Spleen (tissue), 11 donors: ENCODE data around the gene FBXO40. TPM values are rescaled to one million over a fixed set of nuclear protein-coding genes. Genes with fewer than 3 reads are reported as not detected.
"Not testable (repeated sequence)": the region's sequence is repeated elsewhere in the genome, so short reads cannot be mapped to it uniquely, and the experiment has no call there.

ENCODE experiments used
- DNase-seq: peaks from one replicate; pipeline ENCODE4 v3.0.0-alpha.2; 2020
- H3K27ac ChIP-seq, 8 donors: fragments of 200-600 bp; sonication (generic) in 7 of 8; 1 replicate in 4 of 8; 2 replicates in 4 of 8; pipeline versions ENCODE4 v1.5.0 to v1.8.0; 2016 to 2021; ENCODE audit warnings: inconsistent platforms in 4 of 8, mild to moderate bottlenecking in 4 of 8, moderate library complexity in 1 of 8
- H3K27me3 ChIP-seq, 7 donors: fragments of 200-600 bp; sonication (generic) in 6 of 7; replicated peaks in 1 of 7; 1 replicate in 4 of 7; 2 replicates in 3 of 7; pipeline versions ENCODE4 v1.5.0 to v1.8.0; 2016 to 2021; ENCODE audit warnings: inconsistent platforms in 3 of 7, mild to moderate bottlenecking in 1 of 7
- H3K36me3 ChIP-seq, 6 donors: fragments of 200-600 bp; sonication (generic) in 5 of 6; 1 replicate in 4 of 6; 2 replicates in 2 of 6; pipeline versions ENCODE4 v1.5.0 to v1.8.0; 2016 to 2021; ENCODE audit warnings: inconsistent platforms in 2 of 6
- H3K4me1 ChIP-seq, 6 donors: fragments of 200-600 bp; sonication (generic) in 5 of 6; 1 replicate in 3 of 6; 2 replicates in 3 of 6; pipeline versions ENCODE4 v1.5.0 to v1.8.0; 2016 to 2021; ENCODE audit warnings: inconsistent platforms in 3 of 6
- H3K4me3 ChIP-seq, 8 donors: fragments of 200-600 bp; sonication (generic) in 7 of 8; 1 replicate in 4 of 8; 2 replicates in 4 of 8; pipeline versions ENCODE4 v1.5.0 to v1.8.0; 2016 to 2021; ENCODE audit warnings: inconsistent platforms in 4 of 8, mild to moderate bottlenecking in 4 of 8, moderate library complexity in 2 of 8
- H3K9me3 ChIP-seq, 8 donors: fragments of 200-600 bp; sonication (generic) in 7 of 8; 1 replicate in 4 of 8; 2 replicates in 4 of 8; pipeline versions ENCODE4 v1.5.0 to v1.8.0; 2016 to 2021; ENCODE audit warnings: inconsistent platforms in 4 of 8
- POLR2A ChIP-seq, 3 donors: fragments of 450-650 bp; IDR thresholded peaks; one replicate each; pipeline ENCODE4 v1.5.1; 2017; ENCODE audit warnings: antibody characterized with exemption in 3 of 3, mild to moderate bottlenecking in 1 of 3
- POLR2AphosphoS5 ChIP-seq, 3 donors: sonication (generic); formaldehyde crosslinking; IDR thresholded peaks; one replicate each; pipeline ENCODE4 v1.5.1; 2017; ENCODE audit warnings: antibody characterized with exemption in 3 of 3
- WGBS, 5 donors: extraction: QIAGEN DNeasy Blood & Tissue Kit in 3 of 5; methylation state at CpG; one replicate each; pipeline versions ENCODE4 v1.1.5 to v1.1.7; 2013 to 2018; 5-methylcytosine and 5-hydroxymethylcytosine counted together
- intact Hi-C: fragments of 100-400 bp; cut with DNase I; formaldehyde crosslinking; loops from one replicate; pipeline ENCODE4 v1.15.0; 2023; ENCODE audit warnings: low total_unique reads
- polyA plus RNA-seq, 3 donors: library from polyadenylated mRNA; stranded (reverse); fragments of 200-250 nt; gene quantifications; one replicate each; pipeline ENCODE4 v1.2.1, GENCODE V29; 2013
- total RNA-seq, 7 donors: library from RNA; depleted of rRNA in 3 of 7; stranded (reverse); fragments of >200 nt in 3 of 7; fragmentation: NEBNext Ultra II Directional in 4 of 7; extraction: Animal tissue kit (Norgen Biotek cat#: 25700) in 4 of 7; gene quantifications; one replicate each; pipeline versions ENCODE4 v1.1.0 to v1.2.1, GENCODE V29; 2016 to 2021
- TF ChIP-seq, protein P1 (sequence below), 11 experiments: fragments of 200-600 bp in 7 of 11; fragments of 450-650 bp in 4 of 11; sonication (generic) in 4 of 11; IDR thresholded peaks in 8 of 11; conservative IDR thresholded peaks in 3 of 11; 1 replicate in 7 of 11; 2 replicates in 4 of 11; pipeline versions ENCODE4 v1.4.0 to v1.8.0; 2016 to 2021; ENCODE audit warnings: antibody characterized with exemption in 11 of 11, inconsistent platforms in 4 of 11, mild to moderate bottlenecking in 1 of 11
- donor health status: healthy with polysubstance abuse.
- donor health status: DM: no; HTN: no; CAD: no; lungs with moderate emphysema.
- donor health status: DM: no; HTN: no; CAD: no.
- donor health status: Bipolar disorder and iron deficiency.
- donor health status: healthy.
- donor health status: DM: no; HTN: no; CAD: no.
- donor health status: DM: yes; HTN: yes; CAD: no.

FBXO40 gene
- total and polyA plus RNA-seq, 10 donors, result not detected

DNA sequence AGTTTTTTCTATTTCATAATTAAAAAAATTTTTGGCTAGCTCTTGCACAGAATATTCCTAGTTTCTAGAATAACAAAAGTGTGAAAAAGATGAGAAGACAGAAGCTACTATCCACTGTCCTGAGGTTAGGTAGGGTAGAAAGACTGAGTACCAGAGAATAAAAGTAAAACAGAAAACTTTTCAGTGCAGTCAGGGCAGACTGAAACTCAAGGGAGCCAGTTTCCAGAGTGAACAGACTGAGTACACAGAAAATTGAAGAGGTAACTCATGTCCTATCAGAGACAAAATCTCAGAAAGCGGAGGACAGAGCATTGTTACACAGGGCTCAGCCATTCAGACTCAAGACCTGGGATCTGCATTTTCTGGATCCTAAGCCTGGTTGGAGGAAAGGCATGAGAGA, 8.8 kb upstream of the FBXO40 start:
- WGBS, 5 donors, result 88 to 100% (median 94%) methylated on average over 1 of the region's 1 CpG
- H3K4me1 ChIP-seq, result no peaks in the 10 kb centered on the region
- no peaks in the 10 kb centered on the region for H3K36me3 ChIP-seq
- H3K27me3 ChIP-seq, result peaks cover 0 to 19% (median 0%) of the 10 kb centered on the region in 7 donors
- H3K4me3 ChIP-seq, result no peak overlapping the region
- no peak overlapping the region for H3K27ac ChIP-seq
- intact Hi-C loops, result no loop called here
- H3K9me3 ChIP-seq, result no peaks in the 10 kb centered on the region
- no peak for DNase-seq
- no peak for TF ChIP-seq POLR2A (IDR thresholded peaks at IDR 0.05)
- TF ChIP-seq, protein P1, sequence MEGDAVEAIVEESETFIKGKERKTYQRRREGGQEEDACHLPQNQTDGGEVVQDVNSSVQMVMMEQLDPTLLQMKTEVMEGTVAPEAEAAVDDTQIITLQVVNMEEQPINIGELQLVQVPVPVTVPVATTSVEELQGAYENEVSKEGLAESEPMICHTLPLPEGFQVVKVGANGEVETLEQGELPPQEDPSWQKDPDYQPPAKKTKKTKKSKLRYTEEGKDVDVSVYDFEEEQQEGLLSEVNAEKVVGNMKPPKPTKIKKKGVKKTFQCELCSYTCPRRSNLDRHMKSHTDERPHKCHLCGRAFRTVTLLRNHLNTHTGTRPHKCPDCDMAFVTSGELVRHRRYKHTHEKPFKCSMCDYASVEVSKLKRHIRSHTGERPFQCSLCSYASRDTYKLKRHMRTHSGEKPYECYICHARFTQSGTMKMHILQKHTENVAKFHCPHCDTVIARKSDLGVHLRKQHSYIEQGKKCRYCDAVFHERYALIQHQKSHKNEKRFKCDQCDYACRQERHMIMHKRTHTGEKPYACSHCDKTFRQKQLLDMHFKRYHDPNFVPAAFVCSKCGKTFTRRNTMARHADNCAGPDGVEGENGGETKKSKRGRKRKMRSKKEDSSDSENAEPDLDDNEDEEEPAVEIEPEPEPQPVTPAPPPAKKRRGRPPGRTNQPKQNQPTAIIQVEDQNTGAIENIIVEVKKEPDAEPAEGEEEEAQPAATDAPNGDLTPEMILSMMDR (IDR thresholded peaks at IDR 0.05 in 8 of 11, conservative IDR thresholded peaks at IDR 0.05 in 3 of 11), result no peak
- no peak for TF ChIP-seq POLR2AphosphoS5 (IDR thresholded peaks at IDR 0.05)

DNA sequence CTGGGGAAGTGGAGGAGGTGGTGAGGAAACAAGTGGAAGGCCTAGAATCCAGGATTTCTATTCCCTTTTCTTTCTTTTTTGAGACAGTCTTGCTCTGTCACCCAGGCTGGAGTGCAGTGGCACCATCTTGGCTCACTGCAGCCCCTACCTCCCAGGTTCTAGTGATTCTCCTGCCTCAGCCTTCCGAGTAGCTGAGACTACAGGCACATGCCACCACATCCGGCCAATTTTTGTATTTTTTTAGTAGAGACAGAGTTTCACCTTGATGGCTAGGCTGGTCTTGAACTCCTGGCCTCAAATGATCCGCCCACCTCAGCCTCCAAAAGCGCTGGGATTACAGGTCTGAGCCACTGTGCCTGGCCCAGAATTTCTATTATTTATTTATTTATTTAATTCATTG, 627 bp downstream of the FBXO40 start:
- H3K4me1 ChIP-seq, DNase-seq, intact Hi-C loops, H3K36me3 ChIP-seq, H3K4me3 ChIP-seq, H3K9me3 ChIP-seq, H3K27me3 ChIP-seq, H3K27ac ChIP-seq: not testable (repeated sequence)
- 86 to 93% (median 91%) methylated on average over 4 of the region's 4 CpGs for WGBS, 5 donors

DNA sequence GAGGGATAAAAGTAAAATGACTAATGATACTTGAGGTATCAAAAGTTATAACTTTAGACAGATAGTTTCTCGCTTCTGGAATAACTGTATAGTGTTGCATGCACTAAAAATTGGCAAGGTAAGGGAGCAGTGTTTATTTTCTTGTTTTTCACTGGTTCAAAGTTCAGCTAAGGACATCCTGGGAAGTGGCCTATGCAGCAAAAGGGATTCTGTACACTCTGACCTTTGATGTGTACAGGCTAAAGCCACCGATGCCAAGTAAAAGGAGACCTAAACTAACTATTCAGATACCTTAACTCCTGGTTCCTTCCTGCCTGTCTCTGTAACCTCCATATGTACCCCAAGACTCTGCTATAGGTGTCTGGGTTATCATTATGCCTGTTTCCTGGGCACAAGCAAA, 1.7 kb downstream of the FBXO40 start:
- H3K27ac ChIP-seq, result no peak overlapping the region

DNA sequence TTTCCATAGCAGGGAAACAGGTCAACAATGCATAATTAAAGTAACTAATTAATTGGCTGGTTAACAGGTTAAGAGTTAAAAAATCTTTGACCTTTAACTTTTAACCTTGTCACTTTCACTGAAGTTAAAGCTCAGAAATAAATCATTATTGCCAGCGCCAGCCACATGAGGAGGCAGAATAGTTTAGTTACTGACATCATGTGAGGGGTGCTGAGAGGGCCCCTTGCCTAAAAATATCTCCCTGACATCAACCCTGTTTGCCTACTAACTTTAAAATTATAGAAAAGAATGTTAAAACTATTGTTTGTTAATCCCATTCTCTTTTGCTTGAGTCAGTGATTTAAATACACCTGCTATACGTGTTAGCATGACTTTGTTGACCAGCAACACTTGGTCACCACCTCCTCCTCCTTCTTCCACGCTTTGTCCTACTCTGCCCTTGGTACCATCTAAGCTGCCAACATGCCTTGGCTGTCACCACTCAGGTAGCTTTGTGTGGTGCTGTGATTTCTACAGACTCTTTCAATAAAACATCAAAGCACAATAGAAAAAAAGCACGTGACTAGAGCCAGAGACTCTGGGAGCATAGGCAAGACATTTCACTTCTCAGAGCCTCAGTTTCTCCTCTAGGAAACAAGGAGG, 2.7 kb downstream of the FBXO40 start:
- Histone ChIP-seq H3K27ac (no peak overlapping the region), H3K9me3 (no peaks in the 10 kb centered on the region), H3K36me3 (no peaks in the 10 kb centered on the region), H3K4me3 (no peak overlapping the region), H3K4me1 (no peaks in the 10 kb centered on the region), H3K27me3 (no peaks in the 10 kb centered on the region)
- WGBS, 5 donors, result 86 to 98% (median 90%) methylated on average over 4 of the region's 4 CpGs
- no peak for DNase-seq
- intact Hi-C loops, result no loop called here
- no peak for TF ChIP-seq POLR2A (IDR thresholded peaks at IDR 0.05)
- TF ChIP-seq, protein P1 (IDR thresholded peaks at IDR 0.05 in 8 of 11, conservative IDR thresholded peaks at IDR 0.05 in 3 of 11), result no peak
- no peak for TF ChIP-seq POLR2AphosphoS5 (IDR thresholded peaks at IDR 0.05)

More for the DNA sequence above, 1.7 kb downstream of the FBXO40 start:
- H3K4me1 ChIP-seq, result no peaks in the 10 kb centered on the region
- no peaks in the 10 kb centered on the region for H3K9me3 ChIP-seq
- H3K27me3 ChIP-seq, result no peaks in the 10 kb centered on the region
- WGBS, 5 donors, result 85 to 97% (median 88%) methylated on average over 2 of the region's 2 CpGs
- DNase-seq, result no peak
- no peaks in the 10 kb centered on the region for H3K36me3 ChIP-seq
- no peak for TF ChIP-seq POLR2AphosphoS5 (IDR thresholded peaks at IDR 0.05)
- TF ChIP-seq, protein P1 (IDR thresholded peaks at IDR 0.05 in 8 of 11, conservative IDR thresholded peaks at IDR 0.05 in 3 of 11), result no peak
- no peak for TF ChIP-seq POLR2A (IDR thresholded peaks at IDR 0.05)
- no peak overlapping the region for H3K4me3 ChIP-seq
- intact Hi-C loops, result no loop called here

DNA sequence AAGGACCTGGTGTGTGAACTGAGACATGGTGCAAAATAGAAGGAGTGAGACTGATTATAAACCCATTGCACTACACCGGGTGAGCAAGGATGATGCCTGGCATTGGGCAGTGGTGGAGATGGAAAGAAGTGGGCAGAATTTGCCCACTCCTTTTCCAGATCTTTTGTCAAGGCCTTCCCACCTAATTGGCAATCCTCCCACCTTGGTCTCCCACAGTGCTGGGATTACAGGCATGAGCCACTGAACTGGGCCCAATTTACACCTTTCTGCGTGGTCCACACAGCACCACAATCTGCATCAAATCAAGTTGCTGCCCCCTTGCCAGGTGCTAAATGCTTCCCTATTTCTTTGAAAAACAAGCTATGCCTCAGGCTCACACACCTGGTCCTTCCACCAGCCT, 5.4 kb downstream of the FBXO40 start:
- Histone ChIP-seq H3K27ac (no peak overlapping the region), H3K27me3 (no peaks in the 10 kb centered on the region), H3K4me1 (no peaks in the 10 kb centered on the region), H3K9me3 (no peaks in the 10 kb centered on the region), H3K4me3 (no peak overlapping the region), H3K36me3 (no peaks in the 10 kb centered on the region)
- TF ChIP-seq POLR2AphosphoS5 (IDR thresholded peaks at IDR 0.05), result no peak
- TF ChIP-seq, protein P1 (IDR thresholded peaks at IDR 0.05 in 8 of 11, conservative IDR thresholded peaks at IDR 0.05 in 3 of 11), result no peak
- 88 to 100% (median 91%) methylated on average over 2 of the region's 2 CpGs for WGBS, 5 donors
- intact Hi-C loops, result no loop called here
- no peak for DNase-seq

DNA sequence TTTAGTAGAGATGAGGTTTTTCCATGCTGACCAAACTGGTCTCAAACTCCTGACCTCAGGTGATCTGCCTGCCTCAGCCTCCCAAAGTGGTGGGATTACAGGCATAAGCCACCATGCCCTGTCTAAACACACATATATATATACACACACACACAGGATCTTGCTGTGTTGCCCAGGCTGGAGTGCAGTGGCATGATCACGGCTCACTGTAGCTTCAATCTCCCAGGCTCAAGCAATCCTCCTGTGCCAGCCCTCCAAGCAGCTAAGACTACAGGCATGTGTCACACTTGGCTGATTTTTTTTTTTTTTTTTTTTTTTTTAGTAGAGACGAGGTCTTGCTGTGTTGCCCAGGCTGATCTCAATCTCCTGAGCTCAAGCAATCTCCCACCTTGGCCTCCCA, 6.7 kb downstream of the FBXO40 start:
- H3K4me1 ChIP-seq, DNase-seq, H3K27ac ChIP-seq, H3K36me3 ChIP-seq, H3K9me3 ChIP-seq, H3K27me3 ChIP-seq, intact Hi-C loops, H3K4me3 ChIP-seq: not testable (repeated sequence)
- 83 to 96% (median 89%) methylated on average over 2 of the region's 2 CpGs for WGBS, 5 donors
